Naive B cell (primary cell): ENCODE measurements around the gene CSMD2. TPM values are rescaled to one million over a fixed set of nuclear protein-coding genes. Genes with fewer than 3 reads are reported as not detected.

Source experiments
- ATAC-seq, 2 donors: fragments of 150-1000 bp; cut with Tn5 transposase; 2 replicates each; pipeline ENCODE4 v1.10.0; 2021; ENCODE audit warnings: low read depth in 2 of 2, mild to moderate bottlenecking in 2 of 2, moderate library complexity in 2 of 2
- DNase-seq: peaks from one replicate; pipeline ENCODE4 v3.0.0; 2022
- H3K27ac Mint-ChIP-seq, 6 donors: one replicate each; pipeline ENCODE4 v1.8.0; 2020 to 2022; ENCODE audit warnings: mild to moderate bottlenecking in 6 of 6, mixed read lengths in 6 of 6, moderate library complexity in 5 of 6, inconsistent platforms in 2 of 6
- H3K27me3 Mint-ChIP-seq, 3 donors: one replicate each; pipeline ENCODE4 v1.8.0; 2021 to 2022; ENCODE audit warnings: mixed read lengths in 3 of 3, mild to moderate bottlenecking in 1 of 3
- H3K36me3 Mint-ChIP-seq, 2 donors: one replicate each; pipeline ENCODE4 v1.8.0; 2020 to 2022; ENCODE audit warnings: mixed read lengths in 2 of 2, inconsistent platforms in 1 of 2, mild to moderate bottlenecking in 1 of 2
- H3K4me1 Mint-ChIP-seq, 3 donors: one replicate each; pipeline ENCODE4 v1.8.0; 2020 to 2022; ENCODE audit warnings: mixed read lengths in 3 of 3, inconsistent platforms in 1 of 3, mild to moderate bottlenecking in 1 of 3, moderate library complexity in 1 of 3
- H3K4me3 Mint-ChIP-seq, 8 donors: one replicate each; pipeline ENCODE4 v1.8.0; 2020 to 2022; ENCODE audit warnings: mild to moderate bottlenecking in 8 of 8, mixed read lengths in 8 of 8, moderate library complexity in 8 of 8, inconsistent platforms in 2 of 8
- H3K9me3 Mint-ChIP-seq, 7 donors: one replicate each; pipeline ENCODE4 v1.8.0; 2020 to 2022; ENCODE audit warnings: mixed read lengths in 7 of 7, mild to moderate bottlenecking in 5 of 7, inconsistent platforms in 2 of 7, moderate library complexity in 1 of 7
- polyA plus RNA-seq, 6 donors: library from polyadenylated mRNA; unstranded; fragments of 300-500 nt; fragmentation: Illumina TruSeq; gene quantifications; one replicate each; pipeline ENCODE4 v1.2.3, GENCODE V29; 2021; ENCODE audit warnings: low read depth in 6 of 6

Gene CSMD2
- polyA plus RNA-seq, 6 donors from 2014 or later, result not detected

DNA sequence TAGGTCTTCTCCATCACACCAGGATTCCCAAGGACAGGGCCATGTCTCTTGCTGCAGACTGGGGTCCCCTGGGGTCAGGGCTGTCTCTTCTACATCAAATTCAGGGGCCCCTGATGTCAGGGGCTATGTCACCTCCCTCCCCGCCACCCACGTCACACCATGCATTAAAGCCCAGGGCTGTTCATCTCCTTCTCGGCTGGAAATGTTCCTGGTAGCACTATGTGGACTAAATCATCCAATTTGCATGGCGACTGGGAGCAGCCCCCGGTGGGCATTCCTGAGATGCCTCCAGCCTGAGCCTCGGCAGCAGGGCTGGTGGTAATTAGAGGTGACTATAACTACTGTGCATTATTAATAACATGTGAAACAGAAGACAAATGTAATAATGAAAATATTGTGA, 452.8 kb downstream of the CSMD2 start:
- Mint-ChIP-seq H3K27me3 (peaks cover 31 to 42% (median 41%) of the 10 kb centered on the region in 3 donors), H3K27ac (no peak overlapping the region), H3K4me1 (no peaks in the 10 kb centered on the region), H3K9me3 (no peaks in the 10 kb centered on the region), H3K4me3 (no peak overlapping the region), H3K36me3 (no peaks in the 10 kb centered on the region)
- ATAC-seq, result no peak
- DNase-seq, result no peak

DNA sequence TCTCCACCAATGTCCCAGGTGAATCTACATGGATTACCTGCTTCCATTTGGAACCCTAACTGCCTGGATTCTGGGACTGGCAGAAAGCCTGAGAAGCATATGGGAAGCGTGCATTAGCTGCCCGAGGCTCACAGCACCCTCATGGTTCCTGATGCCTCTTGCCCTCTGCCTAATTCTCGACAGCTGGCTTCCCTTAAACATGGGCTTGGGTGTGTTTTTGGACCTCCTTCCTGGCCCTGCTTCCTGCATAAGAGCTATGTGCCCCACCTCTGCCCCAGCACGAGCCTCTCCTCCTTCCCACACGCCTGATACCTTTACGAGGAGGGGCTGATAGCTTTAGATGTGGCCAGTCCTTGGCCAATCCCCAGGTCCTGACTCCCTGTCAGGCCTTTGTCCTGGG, 453.5 kb downstream of the CSMD2 start:
- Mint-ChIP-seq H3K4me3 (no peak overlapping the region), H3K36me3 (no peaks in the 10 kb centered on the region), H3K9me3 (no peaks in the 10 kb centered on the region), H3K4me1 (no peaks in the 10 kb centered on the region), H3K27me3 (peaks cover 30 to 47% (median 41%) of the 10 kb centered on the region in 3 donors), H3K27ac (no peak overlapping the region)
- DNase-seq, result no peak
- no peak for ATAC-seq

DNA sequence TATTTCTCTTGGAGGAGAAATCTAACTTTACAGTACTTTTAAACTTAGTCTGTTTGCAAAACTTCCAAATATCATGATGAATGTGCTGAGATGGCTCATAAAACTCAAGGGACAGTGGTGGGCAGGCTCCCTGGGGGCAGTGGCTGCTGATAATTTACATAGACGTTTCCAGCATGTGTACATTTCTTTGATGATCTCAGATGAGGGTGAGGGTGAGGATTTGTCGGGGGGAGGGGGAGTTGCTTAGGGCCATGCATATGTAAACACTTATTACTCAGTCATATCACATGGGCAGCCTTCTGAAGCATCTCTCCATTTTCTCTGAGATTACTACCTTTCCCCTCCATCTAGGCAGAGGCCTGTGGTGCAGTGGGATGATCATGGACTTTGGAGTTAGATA, 454.1 kb downstream of the CSMD2 start:
- no peak overlapping the region for H3K27ac Mint-ChIP-seq

DNA sequence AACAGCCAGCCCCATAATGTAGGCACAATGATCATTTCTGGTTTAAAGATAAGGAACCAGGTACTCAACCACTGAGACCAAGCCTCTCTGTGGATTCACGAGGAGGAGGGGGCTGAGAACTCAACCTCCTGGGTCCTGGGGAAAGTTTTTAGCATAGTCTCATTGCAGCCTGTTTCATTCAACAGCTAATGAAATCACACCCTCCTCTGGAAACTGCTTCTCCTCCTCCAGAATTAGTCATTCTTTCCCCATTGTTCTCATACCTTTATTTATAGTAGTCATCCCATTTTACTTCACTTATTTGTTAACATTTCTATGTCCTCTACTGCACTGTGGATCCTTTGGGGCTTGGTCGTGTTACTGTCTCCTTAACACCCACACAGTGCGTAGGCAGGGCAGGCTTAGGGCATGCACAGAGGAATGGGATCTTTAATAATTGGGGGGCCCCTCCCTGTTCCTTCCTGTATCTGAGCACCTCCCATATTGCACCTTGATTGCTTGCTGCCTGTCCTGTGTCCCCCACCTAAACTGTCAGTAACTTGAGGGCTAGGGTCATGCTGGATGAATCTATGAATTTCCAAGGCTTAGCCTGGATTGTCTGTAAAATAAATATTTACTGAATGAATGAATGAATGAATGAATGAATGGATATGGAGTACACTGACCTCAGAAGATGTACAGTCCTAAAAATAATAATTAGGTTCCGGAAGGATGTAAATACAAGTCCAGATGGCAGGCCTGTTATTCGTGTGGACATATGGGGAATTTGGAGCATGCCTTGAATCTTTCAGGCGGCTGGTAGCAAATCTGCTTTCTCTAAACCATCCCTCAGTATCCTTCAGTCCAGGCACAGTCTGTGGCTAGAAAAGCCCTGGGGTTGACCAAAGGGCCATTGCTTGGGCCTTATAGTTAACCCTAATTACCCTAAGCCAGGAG, 455.0 kb downstream of the CSMD2 start:
- ATAC-seq (no peak), DNase-seq (no peak)
- Mint-ChIP-seq H3K9me3 (no peaks in the 10 kb centered on the region), H3K4me3 (no peak overlapping the region), H3K27me3 (peaks cover 29 to 44% (median 43%) of the 10 kb centered on the region in 3 donors), H3K27ac (no peak overlapping the region), H3K4me1 (no peaks in the 10 kb centered on the region), H3K36me3 (no peaks in the 10 kb centered on the region)

More for the DNA sequence above, 454.1 kb downstream of the CSMD2 start:
- Mint-ChIP-seq H3K9me3 (no peaks in the 10 kb centered on the region), H3K4me3 (no peak overlapping the region), H3K27me3 (peaks cover 29 to 47% (median 44%) of the 10 kb centered on the region in 3 donors), H3K36me3 (no peaks in the 10 kb centered on the region), H3K4me1 (no peaks in the 10 kb centered on the region)
- DNase-seq (no peak), ATAC-seq (no peak)

DNA sequence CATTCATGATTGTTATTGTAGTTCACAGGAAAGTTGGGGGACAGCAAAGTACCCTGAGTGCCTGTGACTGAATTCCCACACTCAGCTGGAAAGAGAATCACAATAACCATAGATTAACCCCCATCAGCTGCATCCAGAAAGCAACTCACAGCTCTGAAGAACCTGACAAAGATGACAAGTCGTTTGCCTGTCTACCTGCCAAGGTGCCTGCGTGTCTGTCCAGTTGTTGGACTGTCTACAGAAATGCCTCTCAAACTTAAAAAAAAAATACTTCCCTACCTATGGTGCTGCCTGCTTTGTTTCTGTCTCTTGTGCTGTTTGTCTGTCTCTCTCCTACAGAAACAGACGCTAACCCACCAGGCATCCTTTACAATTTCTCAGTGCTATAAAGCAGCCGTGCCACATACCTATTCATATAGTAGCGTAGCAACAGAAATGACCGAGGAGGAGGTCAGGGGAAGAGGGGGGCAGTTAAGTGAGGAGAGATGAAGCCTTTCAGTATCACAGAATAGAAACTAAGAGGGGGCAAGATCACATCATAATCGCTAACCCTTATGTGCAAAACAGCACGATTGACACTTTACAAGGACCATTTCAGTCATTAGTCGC, 455.8 kb downstream of the CSMD2 start:
- Mint-ChIP-seq H3K36me3 (no peaks in the 10 kb centered on the region), H3K9me3 (no peaks in the 10 kb centered on the region), H3K4me1 (no peaks in the 10 kb centered on the region), H3K4me3 (no peak overlapping the region), H3K27ac (no peak overlapping the region), H3K27me3 (peaks cover 29 to 39% (median 37%) of the 10 kb centered on the region in 3 donors)
- DNase-seq (no peak), ATAC-seq (no peak)

DNA sequence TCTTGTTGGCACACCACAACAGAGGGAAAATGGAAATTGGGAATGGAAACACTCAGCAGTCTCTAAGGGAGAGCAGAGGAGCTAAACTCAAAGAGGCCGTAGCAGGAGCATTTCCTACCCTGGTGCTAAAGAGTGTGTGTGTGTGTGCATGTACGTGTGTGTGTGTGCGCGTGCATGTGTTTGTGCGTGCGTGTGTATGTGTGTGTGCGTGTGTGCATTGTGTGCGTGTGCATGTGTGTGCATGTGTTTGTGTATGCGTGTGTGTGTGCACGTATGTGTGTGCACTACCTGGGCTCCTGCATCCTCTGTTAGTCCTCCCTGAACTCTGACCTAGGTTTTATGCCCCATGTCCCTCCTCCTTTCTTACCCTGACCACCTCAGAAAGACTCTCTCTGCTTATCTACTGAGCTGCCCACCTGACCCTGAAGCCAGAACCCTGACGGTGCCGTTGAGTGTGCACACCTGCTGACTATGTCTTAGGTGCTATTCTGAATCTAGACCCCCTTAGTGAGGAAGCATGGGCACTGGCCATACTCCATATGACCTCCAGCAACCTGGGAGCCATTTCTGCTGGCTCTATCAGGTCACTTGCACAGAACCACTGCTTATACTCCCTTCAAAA, 458.3 kb downstream of the CSMD2 start:
- Mint-ChIP-seq H3K27me3 (peaks cover 29 to 36% (median 34%) of the 10 kb centered on the region in 3 donors), H3K4me1 (no peaks in the 10 kb centered on the region), H3K9me3 (no peaks in the 10 kb centered on the region), H3K4me3 (no peak overlapping the region), H3K27ac (no peak overlapping the region), H3K36me3 (no peaks in the 10 kb centered on the region)
- no peak for DNase-seq
- no peak for ATAC-seq

DNA sequence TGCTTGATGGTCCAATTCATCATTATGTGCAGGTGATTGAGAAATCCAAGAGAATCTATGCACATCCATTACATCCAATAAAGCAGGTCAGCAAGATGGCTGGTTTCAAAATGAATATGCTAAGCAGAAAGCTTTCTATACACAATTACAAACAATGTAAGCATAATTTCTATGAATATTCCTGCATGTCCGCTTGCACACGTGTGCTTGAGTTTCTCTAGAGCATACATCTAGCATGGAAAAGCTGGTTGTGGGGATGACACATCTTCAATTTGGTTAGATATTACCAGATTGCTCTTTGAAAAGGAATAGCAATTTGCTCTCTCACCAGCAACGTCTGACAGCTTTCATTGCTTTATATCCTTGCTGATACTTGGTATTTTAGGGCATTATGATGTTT, 461.6 kb downstream of the CSMD2 start:
- Mint-ChIP-seq H3K27me3 (peaks cover 10 to 30% (median 26%) of the 10 kb centered on the region in 3 donors), H3K4me1 (no peaks in the 10 kb centered on the region), H3K36me3 (no peaks in the 10 kb centered on the region), H3K4me3 (no peak overlapping the region), H3K9me3 (no peaks in the 10 kb centered on the region), H3K27ac (no peak overlapping the region)
- ATAC-seq (no peak), DNase-seq (no peak)

DNA sequence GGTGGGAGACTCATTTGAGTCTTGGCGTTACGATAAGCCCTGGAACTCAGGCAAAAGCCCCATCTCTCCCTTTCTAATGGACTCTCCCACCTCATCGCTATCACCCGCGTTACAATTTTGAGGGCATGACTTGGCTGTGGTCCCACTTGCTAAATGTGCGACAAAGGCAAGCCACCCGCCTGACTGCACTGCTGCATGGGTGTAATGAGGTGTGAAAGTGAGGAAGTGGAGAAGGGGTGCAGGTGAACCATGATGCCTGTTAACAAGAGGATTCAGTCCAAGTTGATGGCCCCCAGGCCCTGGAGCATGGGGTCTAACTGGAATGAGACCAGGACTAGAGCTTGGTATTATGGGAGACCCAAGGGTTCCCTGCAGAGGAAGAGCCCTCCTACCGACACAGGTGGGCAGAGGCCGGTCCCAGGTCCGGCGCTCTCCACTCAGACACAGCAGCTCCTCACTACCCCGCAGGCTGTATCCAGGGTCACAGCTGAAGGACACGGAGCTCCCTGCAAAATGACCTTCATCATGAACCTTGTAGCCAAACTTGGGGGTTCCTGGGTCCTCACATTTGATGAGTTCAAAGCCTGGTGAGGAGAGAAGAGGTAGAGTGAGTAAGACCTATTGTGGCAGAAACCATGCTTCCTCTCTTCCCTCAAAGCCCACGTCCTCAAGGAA, 466.5 kb downstream of the CSMD2 start:
- H3K36me3 Mint-ChIP-seq, result no peaks in the 10 kb centered on the region
- DNase-seq (no peak), ATAC-seq (no peak)
- H3K27me3 Mint-ChIP-seq, result peaks cover 23 to 47% (median 24%) of the 10 kb centered on the region in 3 donors
- no peak overlapping the region for H3K4me3 Mint-ChIP-seq
- H3K4me1 Mint-ChIP-seq, result no peaks in the 10 kb centered on the region
- H3K27ac Mint-ChIP-seq, result no peak overlapping the region
- H3K9me3 Mint-ChIP-seq, result peaks cover 0 to 4% (median 3%) of the 10 kb centered on the region in 7 donors

DNA sequence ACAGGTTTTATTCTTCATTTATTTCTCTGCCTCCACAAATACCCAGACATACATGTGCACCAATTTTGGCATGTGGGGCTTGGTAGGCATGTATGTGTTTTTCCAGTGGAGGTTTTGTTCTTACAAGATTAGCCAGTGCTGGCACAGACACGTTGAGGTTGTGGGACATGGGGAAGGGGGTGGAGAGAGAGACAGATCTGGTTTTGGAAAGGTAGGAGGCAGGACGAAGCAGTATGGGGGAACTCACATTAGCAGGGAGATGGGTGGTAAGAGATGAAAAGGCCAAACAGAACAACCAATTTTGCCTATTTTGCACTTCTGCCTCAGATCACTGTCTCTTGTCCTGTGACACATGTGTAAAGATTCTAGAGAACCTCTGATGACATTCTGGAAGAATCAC, 467.2 kb downstream of the CSMD2 start:
- H3K36me3 Mint-ChIP-seq, result no peaks in the 10 kb centered on the region
- no peak overlapping the region for H3K4me3 Mint-ChIP-seq
- H3K27ac Mint-ChIP-seq, result no peak overlapping the region
- peaks cover 0 to 6% (median 4%) of the 10 kb centered on the region in 7 donors for H3K9me3 Mint-ChIP-seq
- no peaks in the 10 kb centered on the region for H3K4me1 Mint-ChIP-seq
- DNase-seq, result no peak
- ATAC-seq, result no peak
- peaks cover 24 to 47% (median 27%) of the 10 kb centered on the region in 3 donors for H3K27me3 Mint-ChIP-seq

DNA sequence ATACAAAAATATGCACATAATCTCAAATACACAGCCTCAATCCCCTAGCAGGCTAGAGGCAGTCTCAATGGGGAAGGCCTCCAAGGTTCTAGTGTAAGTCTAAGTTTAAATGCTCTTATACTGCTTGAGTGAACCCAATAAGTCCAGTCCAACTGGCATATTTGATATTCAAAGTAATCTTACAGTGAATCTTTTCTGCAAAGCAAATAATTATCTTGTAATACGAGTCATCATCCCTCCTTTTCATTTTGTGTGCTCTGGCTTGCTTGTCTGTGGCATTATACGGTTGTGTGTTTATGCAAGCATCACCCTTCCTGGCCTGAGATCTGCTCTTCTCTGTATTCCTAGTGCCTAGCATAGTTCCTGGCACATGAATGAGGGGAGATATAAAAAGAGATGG, 468.1 kb downstream of the CSMD2 start:
- Mint-ChIP-seq H3K4me1 (no peaks in the 10 kb centered on the region), H3K27ac (peak overlapping the region in 1 of 6 donors; percentile 19), H3K4me3 (no peak overlapping the region), H3K36me3 (no peaks in the 10 kb centered on the region), H3K27me3 (peaks cover 26 to 48% (median 27%) of the 10 kb centered on the region in 3 donors), H3K9me3 (peaks cover 0 to 6% (median 4%) of the 10 kb centered on the region in 7 donors)
- no peak for ATAC-seq
- DNase-seq, result no peak

DNA sequence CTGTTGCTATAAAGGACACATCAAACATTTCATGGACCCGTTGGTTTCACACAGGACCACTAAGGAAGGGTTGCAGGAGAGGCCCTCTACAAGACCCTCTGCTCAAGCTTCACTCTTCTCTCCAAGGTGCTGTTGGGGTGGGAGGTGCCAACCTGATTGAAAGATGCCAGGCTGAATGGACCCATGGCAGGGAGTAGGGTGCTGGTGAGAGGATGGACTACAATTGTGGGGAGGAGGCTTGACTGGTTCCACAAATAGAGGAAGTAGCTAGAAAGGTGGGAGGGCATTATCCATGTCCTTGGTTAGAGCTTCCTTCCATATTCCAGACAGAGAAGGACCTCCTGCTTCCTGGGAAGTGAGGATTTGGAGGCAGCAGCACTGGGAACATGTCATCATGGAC, 468.7 kb downstream of the CSMD2 start:
- H3K27ac Mint-ChIP-seq, result no peak overlapping the region
- H3K4me1 Mint-ChIP-seq, result no peaks in the 10 kb centered on the region
- ATAC-seq (no peak), DNase-seq (no peak)
- no peaks in the 10 kb centered on the region for H3K36me3 Mint-ChIP-seq
- H3K9me3 Mint-ChIP-seq, result peaks cover 0 to 6% (median 4%) of the 10 kb centered on the region in 7 donors
- no peak overlapping the region for H3K4me3 Mint-ChIP-seq
- peaks cover 27 to 47% (median 32%) of the 10 kb centered on the region in 3 donors for H3K27me3 Mint-ChIP-seq

DNA sequence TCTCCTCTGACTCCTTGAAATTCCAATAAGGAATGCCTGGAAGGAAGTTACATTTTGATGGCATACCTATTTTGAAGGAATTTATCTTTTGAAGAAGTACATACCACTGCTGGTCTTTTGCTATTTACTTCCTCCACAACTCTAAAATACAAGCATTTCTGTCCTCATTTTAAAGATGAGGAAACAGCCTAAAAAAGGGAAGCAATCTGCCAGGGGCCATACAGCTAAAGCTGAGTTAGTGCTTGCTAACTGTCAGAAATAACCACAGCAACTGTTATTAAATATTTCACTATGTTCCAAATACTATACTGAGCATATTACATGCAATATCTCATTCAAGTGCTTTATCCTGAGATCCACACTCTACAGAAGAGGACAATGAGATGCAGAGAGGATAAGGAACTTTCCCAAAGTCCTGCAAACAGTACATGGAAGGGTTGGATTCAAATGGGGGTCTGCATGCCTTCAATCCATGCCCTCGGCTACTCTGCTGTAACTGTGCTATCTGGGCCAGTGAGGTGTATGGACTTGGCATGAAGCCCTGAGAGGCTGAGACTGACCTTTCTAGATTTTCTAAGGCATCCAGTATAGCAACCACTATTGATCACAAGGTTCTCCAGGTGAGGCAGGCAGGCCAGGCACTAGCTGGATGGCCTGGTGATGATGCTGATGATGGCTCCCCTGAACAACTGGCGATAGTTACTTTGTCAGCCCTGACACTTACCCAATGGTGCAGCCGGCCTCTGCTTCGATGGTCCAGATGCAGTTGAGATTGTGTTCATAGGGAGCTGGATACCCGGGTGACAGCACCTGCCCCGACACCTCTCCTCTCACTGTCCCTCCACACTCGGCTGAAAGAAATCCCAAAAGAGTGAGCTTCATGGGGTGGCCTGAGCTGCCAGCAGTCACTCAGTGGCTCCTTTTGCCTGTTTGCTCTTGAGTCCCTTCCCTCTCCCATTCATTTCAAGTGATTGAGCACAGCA, 472.5 kb downstream of the CSMD2 start:
- Mint-ChIP-seq H3K27ac (no peak overlapping the region), H3K4me1 (no peaks in the 10 kb centered on the region), H3K36me3 (no peaks in the 10 kb centered on the region), H3K9me3 (peaks cover 0 to 6% (median 4%) of the 10 kb centered on the region in 7 donors), H3K4me3 (no peak overlapping the region), H3K27me3 (peaks cover 38 to 53% (median 48%) of the 10 kb centered on the region in 3 donors)
- no peak for DNase-seq
- ATAC-seq, result no peak
